Neuron (in vitro differentiated cells): ENCODE data around the gene GNB1L.

Experiments used
- H2AFZ ChIP-seq: one replicate; pipeline ENCODE4 v1.6.1; 2013; ENCODE audit warnings: low read depth, mild to moderate bottlenecking, inconsistent platforms, low read length, moderate library complexity
- H3K27me3 ChIP-seq: one replicate; pipeline ENCODE4 v1.6.1; 2013; ENCODE audit warnings: low read length; ENCODE audit not compliant: insufficient read depth
- H3K36me3 ChIP-seq: one replicate; pipeline ENCODE4 v1.6.1; 2013; ENCODE audit warnings: low read length; ENCODE audit not compliant: insufficient read depth
- H3K4me1 ChIP-seq: one replicate; pipeline ENCODE4 v1.6.1; 2013; ENCODE audit warnings: low read length; ENCODE audit not compliant: insufficient read depth
- H3K4me3 ChIP-seq: 2 replicates; pipeline ENCODE4 v1.5.1; 2013; ENCODE audit warnings: mild to moderate bottlenecking, low read length, moderate library complexity
- H3K9me3 ChIP-seq: one replicate; pipeline ENCODE4 v1.6.1; 2013; ENCODE audit warnings: low read length

Gene GNB1L

DNA sequence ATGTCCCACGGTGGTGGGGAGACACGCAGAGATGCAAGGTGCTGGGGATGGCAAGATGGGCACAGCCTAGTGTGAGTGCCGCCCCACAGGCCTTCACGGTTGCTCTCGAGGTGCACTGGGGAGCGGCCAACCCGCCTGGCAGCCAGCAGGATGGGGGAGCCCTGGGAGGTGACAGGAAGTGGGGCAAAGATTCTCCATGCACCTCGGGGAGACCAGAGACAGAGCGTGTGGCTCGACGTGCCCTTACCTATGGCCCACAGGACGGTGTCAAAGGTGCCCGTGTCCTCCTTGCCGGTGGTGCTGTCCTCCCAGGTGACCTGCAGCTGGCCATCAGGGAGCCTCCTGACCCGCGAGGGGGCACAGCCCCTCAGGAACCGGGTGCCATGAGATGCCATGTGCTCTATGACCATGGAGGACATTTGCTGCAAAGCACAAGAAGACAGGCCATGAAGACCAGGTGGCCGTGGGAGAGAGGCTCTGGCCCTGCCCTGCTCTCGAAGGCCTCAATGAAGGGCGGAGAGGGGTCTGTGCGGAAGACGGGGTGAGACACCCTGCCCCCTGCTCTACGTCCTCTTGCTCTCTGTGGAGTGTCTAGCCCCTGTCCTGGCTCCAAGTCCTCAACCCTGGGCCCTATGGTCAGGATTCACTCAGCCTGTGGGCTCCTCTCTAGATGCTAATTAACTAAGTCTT lies 40.6 kb upstream of the GNB1L start:
- H3K9me3 ChIP-seq = no peaks in the 10 kb centered on the region
- H3K36me3 ChIP-seq = no peaks in the 10 kb centered on the region
- H3K27me3 ChIP-seq = peaks cover 25% of the 10 kb centered on the region
- H2AFZ ChIP-seq = no peak overlapping the region
- H3K4me1 ChIP-seq = peaks cover 23% of the 10 kb centered on the region
- H3K4me3 ChIP-seq = no peak overlapping the region

DNA sequence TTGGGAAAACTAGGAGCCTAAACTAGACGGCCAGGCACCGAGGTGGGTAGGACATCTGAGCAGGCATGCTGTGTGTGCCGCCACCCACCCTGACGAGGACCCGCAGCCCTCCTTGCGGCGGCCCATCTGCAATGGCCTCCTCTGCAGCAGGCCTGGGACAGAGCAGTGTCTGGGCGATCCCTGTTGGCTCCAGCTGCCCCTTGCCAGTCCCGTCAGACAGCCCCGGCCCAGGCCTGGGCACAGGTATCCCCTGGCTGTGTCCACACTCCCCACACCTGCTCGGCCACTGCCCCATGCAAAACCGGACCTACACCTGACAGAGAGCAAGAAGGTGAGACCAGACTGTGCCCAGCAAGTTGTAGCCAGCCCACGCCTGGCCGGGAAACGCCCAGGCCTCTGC lies 38.7 kb upstream of the GNB1L start:
- no peak overlapping the region for H2AFZ ChIP-seq
- H3K9me3 ChIP-seq = no peaks in the 10 kb centered on the region
- peaks cover 30% of the 10 kb centered on the region for H3K27me3 ChIP-seq
- H3K4me3 ChIP-seq = no peak overlapping the region
- H3K36me3 ChIP-seq = no peaks in the 10 kb centered on the region
- H3K4me1 ChIP-seq = peaks cover 23% of the 10 kb centered on the region

DNA sequence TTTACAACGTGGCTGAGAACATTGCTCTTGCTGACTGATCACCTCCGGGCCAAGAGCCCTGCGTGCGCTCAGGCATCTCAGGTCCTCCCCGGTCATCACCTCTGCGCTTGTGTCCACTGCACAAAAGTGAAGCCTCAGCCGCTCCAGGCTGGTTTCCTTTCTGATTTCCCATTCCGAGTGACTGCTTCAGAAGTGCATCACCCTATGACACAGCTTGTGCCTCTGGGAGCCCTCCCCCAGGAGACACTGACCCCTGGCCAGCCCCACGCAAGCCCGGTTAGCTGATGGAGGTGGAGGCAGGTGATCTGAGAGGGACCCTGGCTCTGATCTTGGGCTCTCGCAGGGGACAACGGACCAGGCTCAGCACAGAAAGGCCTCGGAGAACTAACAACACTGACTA lies 38.3 kb upstream of the GNB1L start:
- Histone ChIP-seq H3K27me3 (peaks cover 30% of the 10 kb centered on the region), H3K36me3 (no peaks in the 10 kb centered on the region), H3K9me3 (no peaks in the 10 kb centered on the region), H2AFZ (no peak overlapping the region), H3K4me3 (no peak overlapping the region), H3K4me1 (peaks cover 23% of the 10 kb centered on the region)

DNA sequence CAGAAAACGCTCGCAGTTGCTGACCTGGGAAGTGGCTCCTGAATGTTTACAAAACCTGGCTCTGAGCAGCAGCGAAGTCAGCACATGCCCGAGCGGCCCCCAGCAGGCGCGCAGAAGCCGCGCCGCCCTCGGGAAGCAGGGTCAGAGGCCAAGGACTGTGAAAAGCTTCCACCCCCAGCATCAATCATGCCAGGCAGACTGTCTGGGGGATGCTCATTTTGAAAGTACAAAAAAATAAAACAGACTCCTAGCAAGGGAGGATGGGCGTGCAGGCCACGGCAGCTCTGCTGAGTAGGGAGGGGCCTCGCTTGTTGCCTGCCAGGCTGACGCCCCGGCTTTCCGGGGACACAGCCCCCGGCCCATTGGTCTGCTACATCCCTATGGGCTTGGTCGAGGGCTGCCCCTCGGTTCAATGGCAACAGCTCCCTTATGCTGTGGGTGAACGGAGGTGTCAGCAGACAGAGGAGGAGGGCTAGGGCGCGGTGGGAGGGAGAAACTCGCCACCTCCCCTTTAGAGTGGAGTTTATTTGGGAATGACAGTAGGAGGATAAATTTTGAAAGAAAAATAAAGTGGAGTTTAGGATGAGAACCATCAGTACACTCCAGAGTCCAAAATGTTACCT lies 37.7 kb upstream of the GNB1L start:
- H3K4me3 ChIP-seq = peak overlapping the region; percentile 25
- H3K36me3 ChIP-seq = no peaks in the 10 kb centered on the region
- peak overlapping the region; percentile 57 for H2AFZ ChIP-seq
- peaks cover 30% of the 10 kb centered on the region for H3K27me3 ChIP-seq
- H3K9me3 ChIP-seq = no peaks in the 10 kb centered on the region
- H3K4me1 ChIP-seq = peaks cover 23% of the 10 kb centered on the region

DNA sequence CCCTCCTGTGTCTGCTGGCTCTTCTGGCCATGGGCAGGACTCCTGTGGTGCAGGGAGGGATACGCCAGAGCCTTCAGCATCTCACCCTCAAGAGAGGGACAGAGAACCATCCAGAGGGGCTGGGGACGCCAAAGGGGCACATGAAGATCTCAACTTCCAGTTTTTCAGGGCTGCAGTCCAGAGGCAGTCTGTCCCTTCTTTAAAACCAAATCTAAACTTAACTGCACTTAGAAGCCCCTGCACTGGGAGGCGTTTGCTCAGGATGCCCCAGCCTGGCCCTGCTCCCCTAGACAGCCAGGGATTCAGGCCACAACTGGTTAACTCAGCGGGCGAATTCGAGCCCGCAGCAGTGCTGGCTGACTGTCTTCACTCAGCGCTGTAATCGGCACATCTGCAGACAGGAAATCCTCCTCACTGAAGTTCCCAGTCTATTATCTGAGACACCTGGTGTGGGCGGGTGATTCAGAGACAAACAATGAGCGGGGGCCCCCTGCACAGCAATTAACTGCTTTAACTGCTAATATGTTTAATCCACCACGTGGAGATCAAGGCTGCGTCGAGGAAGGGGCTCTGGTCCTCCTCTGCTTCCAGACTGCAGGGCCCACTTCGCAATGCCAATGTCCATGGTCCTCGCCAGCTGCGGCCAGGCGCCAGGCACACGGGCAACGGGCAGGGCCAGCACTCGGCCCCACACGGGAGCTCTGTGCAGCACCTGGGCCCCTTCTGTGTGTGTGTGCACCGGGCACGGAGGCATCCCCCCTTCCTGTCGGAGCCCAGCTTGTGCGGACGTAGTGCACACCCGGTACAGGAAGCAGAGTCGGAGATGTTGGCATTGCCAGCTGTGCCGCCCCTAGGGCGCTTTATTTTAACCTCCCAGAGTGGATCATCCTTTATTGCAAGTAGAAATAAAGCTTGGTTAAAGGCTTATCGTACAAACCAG lies 36.9 kb upstream of the GNB1L start:
- H2AFZ ChIP-seq = peak overlapping the region; percentile 57
- peaks cover 25% of the 10 kb centered on the region for H3K27me3 ChIP-seq
- H3K9me3 ChIP-seq = no peaks in the 10 kb centered on the region
- H3K36me3 ChIP-seq = no peaks in the 10 kb centered on the region
- H3K4me3 ChIP-seq = peak overlapping the region; percentile 25
- peaks cover 23% of the 10 kb centered on the region for H3K4me1 ChIP-seq

DNA sequence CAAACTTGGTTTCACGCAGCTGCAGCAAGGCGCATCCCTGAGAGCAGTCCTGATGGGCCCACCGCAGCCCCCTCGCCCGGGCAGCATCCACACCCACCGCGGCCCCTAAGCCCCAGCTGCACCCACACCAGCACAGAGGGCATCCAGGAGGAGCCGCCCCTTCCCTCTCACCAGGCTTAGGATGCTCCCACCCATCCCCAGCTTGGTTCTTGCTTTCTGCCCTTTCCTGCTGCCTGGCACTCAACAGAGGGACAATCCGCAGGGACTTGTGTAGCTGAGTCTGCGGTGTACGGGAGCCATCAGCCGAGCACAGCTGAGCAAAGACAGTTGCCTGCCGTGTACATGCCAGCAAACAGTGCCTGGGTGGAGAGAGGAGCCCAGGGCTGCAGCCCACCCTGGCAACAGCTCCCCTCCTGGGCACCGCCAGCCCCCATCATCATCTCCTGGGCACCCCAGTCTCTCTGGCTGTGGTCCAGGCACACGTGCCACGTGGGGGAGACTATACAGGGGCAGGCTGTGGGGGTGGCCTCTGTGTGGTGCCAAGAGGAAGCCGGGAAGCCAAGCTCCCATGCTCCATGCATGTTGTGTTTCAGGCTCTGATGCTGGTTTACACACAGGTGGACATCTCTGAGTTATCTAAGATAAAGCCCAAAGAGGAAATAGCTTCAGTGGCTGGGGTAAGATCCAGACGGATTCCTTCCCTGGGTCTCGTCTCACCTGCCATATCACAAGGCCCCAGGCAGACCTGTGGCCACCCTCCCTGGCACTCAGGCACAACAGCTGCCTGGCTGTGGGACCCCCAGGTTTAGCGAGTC lies 36.0 kb upstream of the GNB1L start:
- Histone ChIP-seq H3K27me3 (peaks cover 28% of the 10 kb centered on the region), H3K4me3 (no peak overlapping the region), H3K4me1 (peaks cover 23% of the 10 kb centered on the region), H3K9me3 (no peaks in the 10 kb centered on the region), H3K36me3 (no peaks in the 10 kb centered on the region), H2AFZ (no peak overlapping the region)

DNA sequence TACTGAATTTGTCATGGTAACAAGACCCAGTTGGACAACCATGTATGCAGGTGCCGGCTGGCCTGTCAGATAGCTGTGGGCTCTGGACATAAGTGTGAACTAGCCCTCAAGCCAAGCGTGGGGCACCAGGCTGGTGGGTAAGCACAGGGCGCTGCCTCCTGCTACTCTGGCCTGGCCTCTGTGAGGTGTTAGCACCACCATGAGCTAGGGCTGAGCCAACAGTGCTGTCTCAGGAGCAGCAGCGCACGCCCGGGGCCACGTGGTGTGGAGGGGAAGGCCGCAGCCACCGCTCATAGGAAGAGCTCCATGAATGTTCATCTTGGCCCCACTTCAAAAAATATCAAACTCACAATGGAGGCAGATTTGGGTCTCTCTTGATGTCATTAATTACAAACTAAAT lies 35.3 kb upstream of the GNB1L start:
- Histone ChIP-seq H2AFZ (no peak overlapping the region), H3K4me1 (peaks cover 23% of the 10 kb centered on the region), H3K27me3 (peaks cover 28% of the 10 kb centered on the region), H3K9me3 (no peaks in the 10 kb centered on the region), H3K36me3 (no peaks in the 10 kb centered on the region), H3K4me3 (no peak overlapping the region)

DNA sequence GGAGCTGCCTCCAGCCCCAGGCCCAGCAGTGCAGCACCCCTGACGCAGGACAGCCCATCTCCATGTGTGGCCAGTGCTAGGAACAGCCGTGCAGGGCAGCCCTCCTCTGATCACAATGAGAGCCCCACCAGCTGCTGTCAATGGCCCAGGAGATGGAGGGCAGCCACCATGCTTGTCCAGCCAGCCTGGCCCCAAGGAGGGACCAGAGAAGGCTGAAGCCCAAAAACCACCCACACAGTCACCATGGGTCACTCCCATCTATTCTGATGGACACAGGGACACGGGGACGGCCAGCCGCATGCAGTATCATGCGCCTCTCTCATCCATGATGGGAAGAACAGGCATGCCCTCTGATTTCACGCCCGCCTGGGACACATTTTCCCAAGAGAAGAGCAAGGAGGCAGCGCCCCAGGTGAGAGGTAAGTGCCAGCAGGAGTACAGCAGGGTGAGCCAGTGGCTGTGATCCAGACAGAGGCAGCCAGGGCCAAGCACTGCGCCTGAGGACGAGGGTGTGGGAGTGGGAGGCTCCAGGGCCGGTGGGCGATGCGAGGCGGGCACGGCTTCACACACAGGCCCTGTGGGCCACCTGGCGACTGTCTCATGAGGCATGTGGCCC lies 33.6 kb upstream of the GNB1L start:
- peaks cover 25% of the 10 kb centered on the region for H3K27me3 ChIP-seq
- H3K9me3 ChIP-seq = no peaks in the 10 kb centered on the region
- H3K36me3 ChIP-seq = no peaks in the 10 kb centered on the region
- H2AFZ ChIP-seq = no peak overlapping the region
- no peak overlapping the region for H3K4me3 ChIP-seq
- H3K4me1 ChIP-seq = peaks cover 22% of the 10 kb centered on the region

DNA sequence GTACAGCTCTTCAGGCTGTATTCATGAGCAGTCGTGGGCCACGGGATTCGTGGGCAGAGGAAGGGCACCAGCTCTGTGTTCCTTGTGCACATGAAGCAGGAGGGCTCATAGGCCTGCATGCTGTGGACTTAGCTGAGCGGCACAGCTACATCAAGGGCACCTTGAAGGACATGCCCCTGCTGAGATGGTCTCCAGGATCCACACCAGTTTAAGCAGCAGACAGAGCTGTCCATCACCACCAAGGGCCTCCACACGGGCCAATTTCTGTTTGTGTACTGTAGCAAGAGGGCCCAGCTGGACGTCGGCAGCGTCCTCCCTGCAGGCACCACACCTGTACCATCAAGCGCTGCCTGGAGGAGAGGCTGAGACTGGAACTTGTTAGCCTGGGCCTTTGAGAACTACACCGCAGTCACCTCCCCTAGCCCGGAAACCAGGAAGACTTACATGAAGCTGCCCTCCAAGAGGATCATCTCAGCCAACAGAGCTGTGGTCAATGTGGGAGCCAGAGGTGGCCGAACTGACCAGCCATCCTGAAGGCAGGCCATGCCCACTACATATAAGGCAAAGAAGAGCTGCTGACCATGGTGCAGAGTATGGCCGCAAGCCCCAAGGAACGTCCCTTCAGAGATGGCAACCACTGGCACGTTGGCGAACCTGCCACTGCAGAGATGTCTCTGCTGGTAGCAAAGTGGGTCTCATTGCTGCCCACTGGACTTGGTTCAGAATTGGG lies 32.7 kb upstream of the GNB1L start:
- Histone ChIP-seq H2AFZ (no peak overlapping the region), H3K4me3 (no peak overlapping the region), H3K9me3 (no peaks in the 10 kb centered on the region), H3K27me3 (peaks cover 25% of the 10 kb centered on the region), H3K36me3 (no peaks in the 10 kb centered on the region), H3K4me1 (peaks cover 14% of the 10 kb centered on the region)

DNA sequence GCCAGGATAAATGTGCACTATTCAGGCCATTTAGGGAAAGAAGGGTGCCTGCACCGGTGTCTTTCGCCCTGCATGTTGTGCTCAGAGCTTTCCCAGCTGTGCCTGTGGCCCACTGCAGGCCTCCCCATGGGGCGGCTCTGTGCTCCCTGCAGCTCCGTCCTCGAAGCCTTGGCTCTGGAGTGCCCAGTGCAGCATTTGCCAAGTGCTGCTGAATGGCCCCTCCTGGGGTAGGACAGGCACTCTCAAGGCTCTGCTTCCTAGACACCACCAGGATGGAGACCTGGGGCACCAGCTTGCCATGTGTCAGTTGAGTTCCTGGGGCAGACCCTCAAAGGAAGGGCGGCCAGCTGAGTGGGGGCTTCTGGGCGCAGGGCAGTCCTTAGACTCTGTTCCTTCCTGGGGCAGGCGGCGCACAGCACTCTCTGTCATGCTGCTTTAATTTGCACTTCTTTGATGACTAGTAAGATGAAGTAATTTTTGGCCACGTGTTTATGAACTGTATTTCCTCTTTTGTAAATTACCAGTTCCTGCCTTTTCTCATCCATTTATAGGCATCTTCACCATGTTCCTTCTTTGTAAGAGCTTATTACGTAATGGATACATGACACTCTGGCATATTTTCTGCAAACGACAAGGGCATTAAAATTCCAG lies 32.1 kb upstream of the GNB1L start:
- no peak overlapping the region for H3K4me3 ChIP-seq
- H3K27me3 ChIP-seq = peaks cover 22% of the 10 kb centered on the region
- H3K36me3 ChIP-seq = no peaks in the 10 kb centered on the region
- no peak overlapping the region for H2AFZ ChIP-seq
- peaks cover 11% of the 10 kb centered on the region for H3K4me1 ChIP-seq
- no peaks in the 10 kb centered on the region for H3K9me3 ChIP-seq

DNA sequence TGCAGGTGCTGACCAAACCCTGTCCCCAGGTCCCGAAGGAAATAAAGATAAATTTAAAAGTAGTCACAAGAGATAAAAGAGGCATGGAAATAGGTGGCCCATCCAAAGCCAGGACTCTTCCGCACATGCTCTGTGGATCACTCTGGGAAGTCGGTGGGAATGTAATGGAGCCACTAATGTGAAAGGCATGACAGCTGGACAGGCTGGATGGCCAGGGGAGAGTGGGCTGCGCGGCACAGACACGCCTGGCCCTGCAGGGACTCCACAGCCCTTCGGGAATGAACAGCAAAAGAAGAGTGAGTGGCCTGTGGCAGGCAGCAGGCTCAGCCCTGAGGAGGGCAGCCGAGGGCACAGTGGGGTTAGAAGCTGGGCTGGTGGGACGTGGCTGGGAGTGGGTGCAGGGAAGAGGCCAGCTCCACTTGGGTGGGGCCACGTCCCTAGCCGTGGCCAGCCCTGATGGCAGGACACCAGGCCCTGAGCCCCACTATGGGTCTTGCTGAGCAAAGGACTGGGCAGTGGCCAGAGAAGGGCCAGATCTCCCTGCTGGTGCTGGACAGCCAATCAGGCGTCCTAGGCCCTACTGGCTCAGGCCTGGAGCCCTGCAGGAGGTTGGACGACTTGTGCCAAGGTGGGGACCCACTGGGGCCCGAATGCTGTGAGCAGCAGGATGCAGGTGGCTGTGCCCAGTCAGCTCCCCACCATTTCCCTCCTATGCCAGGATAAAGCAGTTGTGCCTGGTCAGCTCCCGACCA lies 31.3 kb upstream of the GNB1L start:
- H2AFZ ChIP-seq = no peak overlapping the region
- peaks cover 17% of the 10 kb centered on the region for H3K27me3 ChIP-seq
- no peaks in the 10 kb centered on the region for H3K36me3 ChIP-seq
- peaks cover 11% of the 10 kb centered on the region for H3K4me1 ChIP-seq
- no peaks in the 10 kb centered on the region for H3K9me3 ChIP-seq
- H3K4me3 ChIP-seq = no peak overlapping the region
